ENCODE results near the gene PTPN13. TPM values are rescaled to one million over a fixed set of nuclear protein-coding genes. Genes with fewer than 3 reads are reported as not detected.
"Not testable (repeated sequence)": the region's sequence is repeated elsewhere in the genome, so short reads cannot be mapped to it uniquely, and the experiment has no call there.

PTPN13 gene
- total RNA-seq, 1 donor from 2014 or later, result 0.88 TPM

GRCh38 chr4:86706923-86707597, 112.9 kb downstream of the PTPN13 start:
- intact Hi-C loops (cut with micrococcal nuclease), result no loop called here

DNA sequence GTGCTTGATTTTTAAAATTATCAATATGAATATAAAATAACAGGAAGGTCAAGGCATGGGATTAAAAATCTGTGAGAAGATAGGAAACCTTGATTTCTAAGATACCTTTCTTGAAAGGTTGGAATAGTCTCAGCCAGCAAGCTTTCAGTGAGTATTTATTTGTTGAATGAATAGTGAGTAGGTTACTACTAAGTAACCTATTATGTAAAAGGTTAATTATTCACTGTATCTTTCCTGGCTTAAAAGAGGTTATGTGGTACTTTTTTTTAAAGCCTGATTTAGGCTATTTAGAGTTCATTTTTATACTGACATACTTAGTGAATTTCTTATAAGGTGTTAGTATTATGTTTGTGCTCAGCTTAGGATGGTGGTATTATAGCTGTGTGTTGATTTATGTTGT, 123.5 kb downstream of the PTPN13 start:
- intact Hi-C loops (cut with micrococcal nuclease), result no loop called here

DNA sequence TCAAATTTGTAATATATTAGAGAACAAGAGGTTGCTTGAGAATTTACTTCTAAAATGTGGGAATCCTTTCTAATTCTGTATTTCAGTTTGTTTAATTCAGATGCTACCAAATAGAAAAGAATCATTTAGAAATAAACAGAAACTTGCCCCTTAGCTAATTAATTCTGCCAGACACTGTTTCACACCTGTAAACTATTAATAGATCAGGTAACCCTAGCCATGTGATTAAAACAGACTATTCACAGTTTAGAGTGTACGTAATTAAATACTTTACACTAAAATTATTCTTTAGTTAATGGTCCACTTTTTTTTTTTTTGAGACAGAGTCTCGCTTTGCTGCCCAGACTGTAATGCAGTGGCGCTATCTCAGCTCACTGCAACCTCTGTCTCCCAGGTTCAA, 124.0 kb downstream of the PTPN13 start:
- intact Hi-C loops (cut with micrococcal nuclease), result no loop called here

- intact Hi-C loops (cut with micrococcal nuclease), result not testable (repeated sequence)
Observed at GRCh38 chr4:86719149-86719548, 125.0 kb downstream of the PTPN13 start.

DNA sequence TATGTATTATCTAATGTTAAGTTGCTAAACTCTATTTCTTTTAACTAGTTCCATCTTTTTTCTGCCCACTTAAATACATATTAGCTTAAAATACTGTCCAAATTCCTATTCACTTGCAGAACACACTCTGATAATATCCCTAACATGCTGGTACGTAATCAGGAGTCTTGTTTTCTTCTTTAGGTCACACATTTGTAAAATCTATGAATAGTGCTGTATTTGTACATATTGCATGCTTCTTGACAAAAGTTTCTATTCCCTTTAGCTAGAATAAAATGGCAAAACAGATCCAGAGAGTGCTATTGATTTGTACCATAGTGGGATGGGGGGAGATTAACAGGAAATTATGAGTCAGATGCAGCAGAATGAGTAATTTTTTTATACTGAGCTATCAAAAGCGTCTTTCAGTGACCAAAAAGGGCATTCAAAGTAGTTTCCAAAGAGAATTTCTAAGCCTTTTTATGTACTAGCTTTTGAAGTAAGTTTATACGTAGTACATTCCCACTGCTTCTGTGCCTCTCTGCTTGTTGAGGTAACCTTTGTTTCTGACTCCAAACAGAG, 126.5 kb downstream of the PTPN13 start:
- intact Hi-C loops (cut with micrococcal nuclease), result no loop called here

DNA sequence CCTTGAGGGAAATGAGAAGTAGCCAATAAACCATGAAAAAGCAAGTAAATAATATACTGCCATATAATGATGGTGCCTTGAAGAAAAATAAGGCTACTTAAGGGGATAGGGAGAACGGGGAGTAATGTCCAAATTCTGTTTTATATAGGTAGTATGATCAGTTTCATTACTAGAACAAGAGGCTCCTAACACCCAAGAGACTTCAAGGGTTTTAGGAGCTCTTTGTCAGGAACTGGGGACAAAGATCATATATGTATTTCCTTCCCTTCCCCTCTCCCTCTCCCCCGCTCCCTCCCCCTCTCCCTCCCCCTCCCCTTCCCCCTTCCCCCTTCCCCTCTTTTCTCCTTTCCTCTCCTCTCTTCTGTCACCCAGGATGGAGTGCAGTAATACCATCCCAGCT, 127.3 kb downstream of the PTPN13 start:
- intact Hi-C loops (cut with micrococcal nuclease), result no loop called here

DNA sequence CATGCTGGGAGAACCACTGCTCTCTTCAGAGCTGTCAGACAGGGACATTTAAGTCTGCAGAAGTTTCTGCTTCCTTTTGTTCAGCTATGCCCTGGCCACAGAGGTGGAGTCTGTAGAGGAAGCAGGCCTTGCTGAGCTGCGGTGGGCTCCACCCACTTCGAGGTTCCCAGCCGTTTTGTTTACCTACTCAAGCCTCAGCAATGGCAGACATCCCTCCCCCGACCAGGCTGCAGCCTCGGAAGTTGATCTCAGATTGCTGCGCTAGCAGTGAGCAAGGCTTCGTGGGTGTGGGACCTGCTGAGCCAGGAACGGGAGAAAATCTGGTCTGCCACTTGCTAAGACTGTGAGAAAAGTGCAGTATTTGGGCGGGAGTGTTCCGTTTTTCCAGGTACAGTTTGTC, 136.2 kb downstream of the PTPN13 start:
- intact Hi-C loops (cut with micrococcal nuclease), result no loop called here

- intact Hi-C loops (cut with micrococcal nuclease), result no loop called here
Observed at GRCh38 chr4:86737244-86737643, 143.1 kb downstream of the PTPN13 start.

GRCh38 chr4:86741846-86742245, 147.7 kb downstream of the PTPN13 start:
- intact Hi-C loops (cut with micrococcal nuclease), result no loop called here

- intact Hi-C loops (cut with micrococcal nuclease), result no loop called here
Observed at GRCh38 chr4:86744570-86744969, 150.5 kb downstream of the PTPN13 start.

GRCh38 chr4:86749121-86749520, 155.0 kb downstream of the PTPN13 start:
- intact Hi-C loops (cut with micrococcal nuclease), result no loop called here

GRCh38 chr4:86755388-86755787, 161.3 kb downstream of the PTPN13 start:
- intact Hi-C loops (cut with micrococcal nuclease), result no loop called here

GRCh38 chr4:86757468-86757867, 163.4 kb downstream of the PTPN13 start:
- intact Hi-C loops (cut with micrococcal nuclease), result no loop called here

GRCh38 chr4:86759298-86759697, 165.2 kb downstream of the PTPN13 start:
- intact Hi-C loops (cut with micrococcal nuclease), result no loop called here

DNA sequence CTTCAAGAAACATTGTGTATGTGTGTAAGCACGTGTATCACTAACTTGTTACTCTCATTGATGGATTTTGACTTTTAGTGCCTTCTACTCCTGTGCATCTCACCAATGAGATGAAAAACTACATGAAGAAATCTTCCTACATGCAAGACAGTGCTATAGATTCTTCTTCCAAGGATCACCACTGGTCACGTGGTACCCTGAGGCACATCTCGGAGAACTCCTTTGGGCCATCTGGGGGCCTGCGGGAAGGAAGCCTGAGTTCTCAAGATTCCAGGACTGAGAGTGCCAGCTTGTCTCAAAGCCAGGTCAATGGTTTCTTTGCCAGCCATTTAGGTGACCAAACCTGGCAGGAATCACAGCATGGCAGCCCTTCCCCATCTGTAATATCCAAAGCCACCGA, 168.5 kb downstream of the PTPN13 start:
- intact Hi-C loops (cut with micrococcal nuclease), result no loop called here

- intact Hi-C loops (cut with micrococcal nuclease), result no loop called here
Observed at GRCh38 chr4:86769794-86770193, 175.7 kb downstream of the PTPN13 start.

DNA sequence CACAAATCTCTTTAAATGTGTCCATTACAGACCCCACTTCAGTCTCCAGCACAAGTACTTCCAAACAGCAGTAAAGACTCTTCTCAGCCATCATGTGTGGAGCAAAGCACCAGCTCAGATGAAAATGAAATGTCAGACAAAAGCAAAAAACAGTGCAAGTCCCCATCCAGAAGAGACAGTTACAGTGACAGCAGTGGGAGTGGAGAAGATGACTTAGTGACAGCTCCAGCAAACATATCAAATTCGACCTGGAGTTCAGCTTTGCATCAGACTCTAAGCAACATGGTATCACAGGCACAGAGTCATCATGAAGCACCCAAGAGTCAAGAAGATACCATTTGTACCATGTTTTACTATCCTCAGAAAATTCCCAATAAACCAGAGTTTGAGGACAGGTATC, 177.0 kb downstream of the PTPN13 start:
- intact Hi-C loops (cut with micrococcal nuclease), result no loop called here

GRCh38 chr4:86775061-86775460, 180.9 kb downstream of the PTPN13 start:
- intact Hi-C loops (cut with micrococcal nuclease), result no loop called here

DNA sequence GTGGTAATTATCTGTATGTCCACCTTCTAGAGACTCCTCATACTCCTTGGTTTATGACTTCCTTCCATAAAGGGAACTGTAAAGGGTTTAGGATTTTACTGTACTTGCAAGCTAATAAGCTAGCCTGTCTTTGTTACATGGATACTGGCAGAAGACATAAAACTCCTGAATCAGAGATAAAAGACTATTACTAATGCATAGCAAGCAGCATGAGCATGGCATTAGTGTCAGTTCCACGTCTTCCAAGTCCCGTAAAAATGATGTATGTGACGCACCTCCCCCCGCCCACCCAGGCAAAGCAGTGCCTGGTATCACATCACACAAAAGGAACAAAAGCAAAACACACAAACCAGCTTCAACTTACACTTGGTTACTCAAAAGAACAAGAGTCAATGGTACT, 184.1 kb downstream of the PTPN13 start:
- intact Hi-C loops (cut with micrococcal nuclease), result no loop called here

- intact Hi-C loops (cut with micrococcal nuclease), result no loop called here
Observed at GRCh38 chr4:86788826-86789225, 194.7 kb downstream of the PTPN13 start.

- intact Hi-C loops (cut with micrococcal nuclease), result no loop called here
Observed at GRCh38 chr4:86791126-86791525, 197.0 kb downstream of the PTPN13 start.

GRCh38 chr4:86809809-86810208, 215.7 kb downstream of the PTPN13 start:
- intact Hi-C loops (cut with micrococcal nuclease), result no loop called here

DNA sequence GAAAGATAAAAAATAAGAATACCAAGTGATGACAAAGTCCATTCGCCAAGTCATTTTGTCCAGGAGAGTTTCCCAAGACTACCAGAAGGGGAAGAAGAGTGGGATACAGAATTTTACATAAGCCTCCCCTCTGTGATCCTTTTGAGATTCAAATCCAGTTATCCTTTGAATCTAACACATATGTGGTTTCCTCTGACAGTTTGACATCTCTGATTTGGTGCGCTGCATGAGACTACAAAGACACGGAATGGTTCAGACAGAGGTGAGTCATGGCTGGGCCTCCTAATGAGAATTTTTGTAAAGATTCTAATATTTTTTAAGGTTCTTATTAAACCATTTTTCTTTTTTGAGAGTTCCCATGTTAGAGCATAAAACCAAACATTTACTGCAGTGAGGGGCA, 216.7 kb downstream of the PTPN13 start:
- intact Hi-C loops (cut with micrococcal nuclease), result no loop called here
